ENCODE measurements around the gene THOP1. TPM values are rescaled to one million over a fixed set of nuclear protein-coding genes. Genes with fewer than 3 reads are reported as not detected.

Gene THOP1
- polyA plus RNA-seq, 2 of the 4 experiments (the other 2 are of a cell fraction) = 43.5 to 90.5 TPM

GRCh38 chr19:2850256-2850925 lies 65.1 kb downstream of the THOP1 start:
- CTCF ChIA-PET = interaction anchor here (0.7 to 0.9 kb wide), 2 partner anchors 9 to 37 kb away, joined by 3 read pairs; partner anchors contain the start of gene ZNF555

DNA sequence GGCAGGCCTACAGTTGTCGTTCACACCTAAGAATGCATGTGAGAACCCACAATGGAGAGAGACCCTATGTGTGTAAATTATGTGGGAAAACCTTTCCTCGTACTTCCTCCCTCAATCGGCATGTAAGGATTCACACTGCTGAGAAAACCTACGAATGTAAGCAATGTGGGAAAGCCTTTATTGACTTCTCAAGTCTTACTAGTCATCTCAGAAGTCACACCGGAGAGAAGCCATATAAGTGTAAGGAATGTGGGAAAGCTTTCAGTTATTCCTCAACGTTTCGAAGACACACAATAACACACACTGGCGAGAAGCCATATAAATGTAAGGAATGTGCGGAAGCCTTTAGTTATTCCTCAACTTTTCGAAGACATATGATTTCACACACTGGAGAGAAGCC lies 67.3 kb downstream of the THOP1 start:
- no peak overlapping the region for H3K27ac ChIP-seq

More at GRCh38 chr19:2850256-2850925, 65.1 kb downstream of the THOP1 start:
- Histone ChIP-seq H3K9me3 (peaks cover 76% of the 10 kb centered on the region), H3K4me1 (no peaks in the 10 kb centered on the region), H3K4me2 (no peak overlapping the region), H3K4me3 (no peak overlapping the region), H3K27ac (no peak overlapping the region)
- POLR2A ChIA-PET = no interaction called here
- DNase-seq (ENCODE audit: low read depth in 1 of 2, low spot score in 1 of 2) (no peak), ATAC-seq (no peak), FAIRE-seq (no peak)
- WGBS (ENCODE audit: missing lambda C conversion rate) = 89% methylated on average over 3 of the region's 3 CpGs
- no peak for TF ChIP-seq HEYL (CRISPR knock-in tag; IDR thresholded peaks at IDR 0.05)
- TF ChIP-seq HMGXB4 (CRISPR knock-in tag; IDR thresholded peaks at IDR 0.05; ENCODE audit: borderline replicate concordance) = no peak
- no peak for TF ChIP-seq RAD21 (conservative IDR thresholded peaks at IDR 0.05 in 1 of 2, IDR thresholded peaks at IDR 0.05 in 1 of 2)
- TF ChIP-seq NR3C1 (IDR thresholded peaks at IDR 0.05) = no peak
- no peak for TF ChIP-seq ZC3H11A (IDR thresholded peaks at IDR 0.05)
- no peak for TF ChIP-seq ESRRA (IDR thresholded peaks at IDR 0.05; ENCODE audit: borderline replicate concordance, low read length)
- TF ChIP-seq FOXS1 (CRISPR knock-in tag; IDR thresholded peaks at IDR 0.05) = no peak
- TF ChIP-seq EHMT2 (IDR thresholded peaks at IDR 0.05; ENCODE audit: low read depth) = no peak
- no peak for TF ChIP-seq POLR2AphosphoS2 (conservative IDR thresholded peaks at IDR 0.05; ENCODE audit: low read length)
- no peak for TF ChIP-seq SMC3 (IDR thresholded peaks at IDR 0.05)
- TF ChIP-seq RCOR1 (IDR thresholded peaks at IDR 0.05; ENCODE audit: low read depth, low read length) = no peak
- no peak for TF ChIP-seq HDAC2 (IDR thresholded peaks at IDR 0.05)
- TF ChIP-seq, protein P1, sequence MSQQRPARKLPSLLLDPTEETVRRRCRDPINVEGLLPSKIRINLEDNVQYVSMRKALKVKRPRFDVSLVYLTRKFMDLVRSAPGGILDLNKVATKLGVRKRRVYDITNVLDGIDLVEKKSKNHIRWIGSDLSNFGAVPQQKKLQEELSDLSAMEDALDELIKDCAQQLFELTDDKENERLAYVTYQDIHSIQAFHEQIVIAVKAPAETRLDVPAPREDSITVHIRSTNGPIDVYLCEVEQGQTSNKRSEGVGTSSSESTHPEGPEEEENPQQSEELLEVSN (IDR thresholded peaks at IDR 0.05; ENCODE audit: borderline replicate concordance, low read depth) = no peak
- TF ChIP-seq HOXB13 (CRISPR knock-in tag; IDR thresholded peaks at IDR 0.05; ENCODE audit: low read depth) = no peak
- no peak for TF ChIP-seq CHD2 (IDR thresholded peaks at IDR 0.05; ENCODE audit: low read length, partially characterized antibody)

More for the DNA sequence above, 67.3 kb downstream of the THOP1 start:
- 91% methylated on average over 10 of the region's 10 CpGs for WGBS (ENCODE audit: missing lambda C conversion rate)
- CTCF ChIA-PET = no interaction called here
- H3K4me1 ChIP-seq = no peaks in the 10 kb centered on the region
- no peak for TF ChIP-seq ESRRA (IDR thresholded peaks at IDR 0.05; ENCODE audit: borderline replicate concordance, low read length)
- no peak for TF ChIP-seq RNF2 (IDR thresholded peaks at IDR 0.05; ENCODE audit: borderline replicate concordance, low read depth)
- no peak for TF ChIP-seq EP300 (IDR thresholded peaks at IDR 0.05)
- no peak for TF ChIP-seq ELK1 (IDR thresholded peaks at IDR 0.05; ENCODE audit: low read depth, low read length)
- TF ChIP-seq SREBF2 (IDR thresholded peaks at IDR 0.05) = no peak
- TF ChIP-seq NR3C1 (IDR thresholded peaks at IDR 0.05) = no peak
- TF ChIP-seq NFE2L2 (conservative IDR thresholded peaks at IDR 0.05; ENCODE audit: low read length) = no peak
- no peak for TF ChIP-seq EHMT2 (IDR thresholded peaks at IDR 0.05; ENCODE audit: low read depth)
- TF ChIP-seq HOXB13 (CRISPR knock-in tag; IDR thresholded peaks at IDR 0.05; ENCODE audit: low read depth) = no peak
- no peak for TF ChIP-seq PHF8 (IDR thresholded peaks at IDR 0.05; ENCODE audit: borderline replicate concordance, low read depth)
- FAIRE-seq = no peak
- DNase-seq (ENCODE audit: low read depth in 1 of 2, low spot score in 1 of 2) = no peak
- POLR2A ChIA-PET = no interaction called here
- H3K9me3 ChIP-seq = peaks cover 74% of the 10 kb centered on the region
- no peak for ATAC-seq
- H3K4me3 ChIP-seq = no peak overlapping the region
- H3K4me2 ChIP-seq = no peak overlapping the region

Measured in A549 (cell line).